Pancreas (tissue), 10 donors: ENCODE results near the gene CACNA1G. TPM values are rescaled to one million over a fixed set of nuclear protein-coding genes. Genes with fewer than 3 reads are reported as not detected.
A peak's percentile ranks its signal among the peaks of the same experiment; 100 is the strongest.

Experiments used
- ATAC-seq, 4 donors: fragments of 200-7000 bp; cut with Tn5 transposase; one replicate each; pipeline versions ENCODE4 v1.8.0 to v1.9.1; 2020; ENCODE audit warnings: mild to moderate bottlenecking in 4 of 4, moderate library complexity in 4 of 4
- DNase-seq, 6 donors: peaks; one replicate each; pipeline ENCODE4 v3.0.0-alpha.2; 2020
- FAIRE-seq: peaks from 2 replicates; lab custom pipeline; 2012; peaks lifted over from hg19 to GRCh38; lab: Jason Lieb, UNC
- H3K27ac ChIP-seq, 4 donors: fragments of 200-600 bp; sonication (generic); 1 replicate in 3 of 4; 2 replicates in 1 of 4; pipeline versions ENCODE4 v1.5.0 to v1.8.0; 2020
- H3K27me3 ChIP-seq, 4 donors: fragments of 200-600 bp; one replicate each; pipeline ENCODE4 v1.8.0; 2021
- H3K36me3 ChIP-seq, 3 donors: fragments of 200-600 bp; sonication (generic) in 1 of 3; one replicate each; pipeline versions ENCODE4 v1.5.0 to v1.8.0; 2020 to 2021
- H3K4me1 ChIP-seq, 3 donors: fragments of 200-600 bp; one replicate each; pipeline ENCODE4 v1.8.0; 2021
- H3K4me3 ChIP-seq, 4 donors: fragments of 200-600 bp; sonication (generic) in 2 of 4; one replicate each; pipeline versions ENCODE4 v1.5.0 to v1.8.0; 2020 to 2021
- H3K9me3 ChIP-seq, 4 donors: fragments of 200-600 bp; one replicate each; pipeline ENCODE4 v1.8.0; 2021
- WGBS, 2 donors: extraction: QIAGEN DNeasy Blood & Tissue Kit; methylation state at CpG; one replicate each; pipeline ENCODE4 v1.1.7; 2013; 5-methylcytosine and 5-hydroxymethylcytosine counted together
- intact Hi-C, 3 donors: fragments of 100-400 bp; cut with DNase I; formaldehyde crosslinking; loops; one replicate each; pipeline versions ENCODE4 v1.11.1 to v1.14.2; 2022
- polyA plus RNA-seq, 2 donors: library from polyadenylated mRNA; stranded (reverse); fragments of 200-250 nt; gene quantifications; one replicate each; pipeline ENCODE4 v1.2.3, GENCODE V29; 2013
- total RNA-seq, 6 donors: library from RNA; stranded (reverse); fragmentation: NEBNext Ultra II Directional in 4 of 6; extraction: Animal tissue kit (Norgen Biotek cat#: 25700) in 4 of 6; gene quantifications; one replicate each; pipeline versions ENCODE4 v1.2.1 to v1.2.4, GENCODE V29; 2021 to 2023
- TF ChIP-seq, protein P1 (sequence below), 4 donors: fragments of 200-600 bp; sonication (generic) in 3 of 4; IDR thresholded peaks; one replicate each; pipeline versions ENCODE4 v1.5.0 to v1.8.0; 2021; ENCODE audit warnings: antibody characterized with exemption in 4 of 4
- donor health status: healthy with polysubstance abuse.
- donor health status: DM: no; HTN: no; CAD: no; lungs with moderate emphysema.
- donor health status: DM: no; HTN: no; CAD: no.
- donor health status: control.
- donor health status: control.
- donor health status: Bipolar disorder and iron deficiency.
- donor health status: DM: yes; HTN: yes; CAD: no.
- donor health status: DM: no; HTN: no; CAD: no.
- donor health status: DM: no; HTN: no; CAD: no.
- donor health status: DM: yes; HTN: yes; CAD: no.

Gene CACNA1G
- total and polyA plus RNA-seq, 8 donors: 0.02 to 0.37 (median 0.09) TPM; not detected in 1

DNA sequence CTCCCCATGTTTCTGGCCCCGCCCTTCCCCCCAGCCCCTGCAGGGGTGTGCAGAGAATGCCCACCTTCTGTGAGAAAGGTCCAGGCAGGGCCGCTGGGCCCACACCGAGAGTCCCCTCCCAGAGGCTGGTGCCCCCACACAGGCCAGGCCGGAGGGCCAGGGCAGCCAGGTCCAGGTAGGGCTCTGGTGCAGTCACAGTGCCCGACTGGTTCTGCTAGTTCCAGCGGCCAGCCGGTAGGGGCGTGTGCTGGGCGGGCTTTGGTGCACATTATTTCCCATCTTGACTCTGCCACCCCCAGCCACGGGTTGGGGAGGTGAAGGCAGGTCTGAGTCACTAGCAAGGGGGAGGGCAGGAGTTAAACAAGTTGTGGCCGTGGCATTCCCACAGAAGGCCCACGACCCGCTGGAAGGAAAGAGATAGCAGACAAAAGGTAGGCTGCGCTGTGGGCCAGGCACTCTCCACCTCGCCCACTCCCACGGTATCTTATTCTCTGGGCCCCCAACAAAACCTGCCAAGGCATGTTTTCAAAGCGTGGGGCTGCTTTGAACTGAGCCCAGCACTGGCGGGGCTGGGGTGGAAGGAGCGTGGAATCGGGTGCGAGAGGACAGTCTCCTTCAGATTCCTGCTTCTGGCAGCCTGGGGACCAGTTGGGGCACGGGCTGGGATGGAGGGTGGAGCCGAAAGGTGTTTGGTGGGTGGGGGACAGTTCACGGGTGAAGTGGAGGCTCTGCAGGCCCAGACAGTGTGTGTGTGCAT lies 26.1 kb upstream of the CACNA1G start:
- TF ChIP-seq, protein P1, sequence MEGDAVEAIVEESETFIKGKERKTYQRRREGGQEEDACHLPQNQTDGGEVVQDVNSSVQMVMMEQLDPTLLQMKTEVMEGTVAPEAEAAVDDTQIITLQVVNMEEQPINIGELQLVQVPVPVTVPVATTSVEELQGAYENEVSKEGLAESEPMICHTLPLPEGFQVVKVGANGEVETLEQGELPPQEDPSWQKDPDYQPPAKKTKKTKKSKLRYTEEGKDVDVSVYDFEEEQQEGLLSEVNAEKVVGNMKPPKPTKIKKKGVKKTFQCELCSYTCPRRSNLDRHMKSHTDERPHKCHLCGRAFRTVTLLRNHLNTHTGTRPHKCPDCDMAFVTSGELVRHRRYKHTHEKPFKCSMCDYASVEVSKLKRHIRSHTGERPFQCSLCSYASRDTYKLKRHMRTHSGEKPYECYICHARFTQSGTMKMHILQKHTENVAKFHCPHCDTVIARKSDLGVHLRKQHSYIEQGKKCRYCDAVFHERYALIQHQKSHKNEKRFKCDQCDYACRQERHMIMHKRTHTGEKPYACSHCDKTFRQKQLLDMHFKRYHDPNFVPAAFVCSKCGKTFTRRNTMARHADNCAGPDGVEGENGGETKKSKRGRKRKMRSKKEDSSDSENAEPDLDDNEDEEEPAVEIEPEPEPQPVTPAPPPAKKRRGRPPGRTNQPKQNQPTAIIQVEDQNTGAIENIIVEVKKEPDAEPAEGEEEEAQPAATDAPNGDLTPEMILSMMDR (IDR thresholded peaks at IDR 0.05): peak; percentile 25 to 59 (median 50)
- Histone ChIP-seq H3K36me3 (peaks cover 0 to 35% (median 3%) of the 10 kb centered on the region in 3 donors), H3K4me3 (peak overlapping the region; percentile 13 to 53 (median 34)), H3K9me3 (no peaks in the 10 kb centered on the region), H3K27ac (peak overlapping the region; percentile 73 to 92 (median 80)), H3K4me1 (peaks cover 9 to 35% (median 17%) of the 10 kb centered on the region in 3 donors), H3K27me3 (no peaks in the 10 kb centered on the region)
- intact Hi-C loops: loop anchor here in 1 of 3 donors (10.0 kb wide), 1 partner anchor 50 kb away; no protein-coding TSS in a partner anchor
- FAIRE-seq (no peak), ATAC-seq (peak; percentile 80 to 87 (median 84)), DNase-seq (peak; percentile 81 to 92 (median 84))
- 10 to 11% methylated on average over 24 of the region's 24 CpGs for WGBS, 2 donors

GRCh38 chr17:50534979-50535326 lies 25.6 kb upstream of the CACNA1G start:
- H3K27me3 ChIP-seq: no peaks in the 10 kb centered on the region
- H3K4me3 ChIP-seq: peak overlapping the region in 3 of 4 donors; percentile 13 to 53 (median 53)
- intact Hi-C loops: loop anchor here (5.0 to 10.0 kb wide), 3 partner anchors 48 to 53 kb away; no protein-coding TSS in a partner anchor
- DNase-seq: no peak
- peak overlapping the region; percentile 73 to 92 (median 80) for H3K27ac ChIP-seq
- no peaks in the 10 kb centered on the region for H3K9me3 ChIP-seq
- no peak for FAIRE-seq
- H3K36me3 ChIP-seq: peaks cover 0 to 39% (median 3%) of the 10 kb centered on the region in 3 donors
- ATAC-seq: no peak
- peaks cover 9 to 35% (median 17%) of the 10 kb centered on the region in 3 donors for H3K4me1 ChIP-seq
- TF ChIP-seq, protein P1 (IDR thresholded peaks at IDR 0.05): no peak
- 68 to 91% methylated on average over 2 of the region's 2 CpGs for WGBS, 2 donors

DNA sequence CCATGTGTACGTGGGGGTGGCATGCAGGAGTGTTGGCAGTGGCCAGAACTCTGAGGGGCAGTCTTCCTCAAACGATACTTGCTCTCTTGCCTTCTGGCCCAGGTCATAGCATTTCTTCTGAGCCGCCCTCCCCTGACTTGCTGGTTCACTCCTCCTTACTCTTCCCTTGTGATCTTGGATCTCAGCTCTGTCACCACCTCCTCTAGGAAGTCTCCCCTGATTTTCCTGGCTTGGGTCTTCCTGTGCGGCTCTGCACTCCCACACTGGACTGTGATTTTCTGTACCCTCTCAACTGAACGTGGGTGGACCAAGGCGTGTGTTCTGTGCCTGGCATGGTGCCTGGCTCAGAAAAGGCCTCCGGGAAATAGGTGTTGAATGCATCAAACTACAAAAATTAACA lies 25.1 kb upstream of the CACNA1G start:
- Histone ChIP-seq H3K27ac (peak overlapping the region in 3 of 4 donors; percentile 73 to 92 (median 86)), H3K4me1 (peaks cover 9 to 35% (median 17%) of the 10 kb centered on the region in 3 donors), H3K36me3 (peaks cover 0 to 39% (median 3%) of the 10 kb centered on the region in 3 donors), H3K27me3 (no peaks in the 10 kb centered on the region), H3K4me3 (peak overlapping the region in 1 of 4 donors; percentile 53), H3K9me3 (no peaks in the 10 kb centered on the region)
- ATAC-seq: no peak
- intact Hi-C loops: loop anchor here (5.0 to 10.0 kb wide), 3 partner anchors 48 to 53 kb away; no protein-coding TSS in a partner anchor
- no peak for FAIRE-seq
- WGBS, 2 donors: 40 to 50% methylated on average over 7 of the region's 7 CpGs
- no peak for DNase-seq
- TF ChIP-seq, protein P1 (IDR thresholded peaks at IDR 0.05): no peak

DNA sequence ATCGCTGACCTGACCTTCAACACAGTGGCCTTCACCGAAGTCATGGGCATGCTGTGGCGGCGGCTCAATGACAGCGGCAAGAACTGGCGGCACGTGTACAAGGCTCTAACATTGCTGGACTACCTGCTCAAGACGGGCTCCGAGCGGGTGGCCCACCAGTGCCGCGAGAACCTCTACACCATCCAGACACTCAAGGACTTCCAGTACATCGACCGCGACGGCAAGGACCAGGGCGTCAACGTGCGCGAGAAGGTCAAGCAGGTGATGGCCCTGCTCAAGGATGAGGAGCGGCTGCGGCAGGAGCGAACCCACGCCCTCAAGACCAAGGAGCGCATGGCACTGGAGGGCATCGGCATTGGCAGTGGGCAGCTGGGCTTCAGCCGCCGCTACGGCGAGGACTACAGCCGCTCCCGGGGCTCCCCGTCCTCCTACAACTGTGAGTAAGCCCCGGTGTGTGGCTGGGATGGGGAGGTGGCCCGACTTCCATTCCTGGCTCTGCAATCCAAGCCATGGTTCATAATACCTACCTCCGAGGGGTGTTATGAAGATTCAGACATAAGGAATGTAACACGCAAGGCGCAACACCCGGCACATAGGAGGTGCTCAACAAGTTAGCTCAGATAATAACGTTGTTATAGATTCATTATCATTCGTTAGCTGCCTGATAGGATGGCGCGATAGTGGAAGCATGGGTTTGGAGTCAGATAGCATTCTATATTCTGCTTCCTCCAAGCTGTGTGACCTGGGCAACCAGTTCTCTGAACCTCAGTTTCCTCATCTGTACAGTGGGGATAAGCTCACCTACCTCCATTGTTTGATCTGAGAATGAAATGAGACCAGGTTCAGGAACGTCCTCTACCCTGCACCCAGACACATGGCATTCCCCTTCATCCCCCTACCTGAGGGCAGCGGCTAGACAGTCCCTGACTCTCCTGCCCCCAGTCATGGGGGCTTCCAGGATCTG lies 23.6 kb upstream of the CACNA1G start:
- intact Hi-C loops: loop anchor here (5.0 to 10.0 kb wide), 3 partner anchors 50 to 55 kb away; no protein-coding TSS in a partner anchor
- Histone ChIP-seq H3K4me3 (no peak overlapping the region), H3K9me3 (no peaks in the 10 kb centered on the region), H3K27ac (no peak overlapping the region), H3K4me1 (peaks cover 13 to 32% (median 17%) of the 10 kb centered on the region in 3 donors), H3K36me3 (peaks cover 0 to 39% (median 3%) of the 10 kb centered on the region in 3 donors), H3K27me3 (no peaks in the 10 kb centered on the region)
- TF ChIP-seq, protein P1 (IDR thresholded peaks at IDR 0.05): no peak
- ATAC-seq (no peak), DNase-seq (peak in 1 of 6 donors; percentile 66), FAIRE-seq (no peak)
- WGBS, 2 donors: 81 to 90% methylated on average over 45 of the region's 45 CpGs
